HG03103 (cell line): ENCODE data around the gene BRF1.
A peak's percentile ranks its signal among the peaks of the same experiment; 100 is the strongest.

ENCODE experiments used
- ATAC-seq: cut with Tn5 transposase; IDR thresholded peaks from one replicate; pipeline ENCODE4 v1.9.1; 2021; ENCODE audit warnings: low read depth; ENCODE audit not compliant: unreplicated experiment

The BRF1 gene

DNA sequence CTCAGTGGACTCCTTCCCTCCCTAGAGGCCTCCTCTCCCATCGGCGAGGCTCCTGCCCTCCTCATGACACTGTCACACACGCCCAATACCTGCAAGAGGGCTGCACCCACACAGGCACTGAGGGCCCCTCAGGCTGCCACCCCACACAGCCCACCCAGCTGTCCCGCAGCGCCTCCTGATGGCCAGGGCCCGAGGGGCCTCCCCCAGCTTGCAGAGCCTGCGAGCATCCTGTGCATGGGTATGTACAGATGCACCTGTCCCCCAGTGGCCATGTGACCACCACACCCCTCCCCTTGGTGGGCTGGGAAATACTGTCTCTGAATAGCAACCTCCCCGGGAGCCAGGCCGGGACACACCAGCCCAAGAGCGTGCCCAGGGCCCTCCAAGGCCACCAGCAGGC is 100.7 kb downstream of the BRF1 start:
- ATAC-seq = no peak

DNA sequence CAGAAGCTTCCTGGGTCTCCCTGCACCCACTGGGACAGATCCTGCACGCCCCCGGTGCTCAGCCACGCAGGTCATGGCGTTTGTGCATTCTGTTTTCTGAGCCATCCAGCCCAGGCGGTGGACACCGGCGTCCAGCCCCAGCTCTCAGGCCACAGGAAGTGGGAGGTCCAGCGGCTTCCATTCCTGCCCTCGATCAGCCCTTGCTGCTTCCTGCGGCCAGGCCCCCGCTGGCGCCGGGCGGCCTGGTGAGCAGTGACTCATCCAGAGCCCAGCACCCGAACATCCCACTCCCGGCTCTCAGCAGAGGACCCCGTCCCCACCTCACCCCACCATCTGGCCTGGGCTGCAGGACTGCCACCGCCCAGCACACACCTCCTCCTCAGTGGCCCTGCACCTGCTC is 101.7 kb downstream of the BRF1 start:
- ATAC-seq = no peak

DNA sequence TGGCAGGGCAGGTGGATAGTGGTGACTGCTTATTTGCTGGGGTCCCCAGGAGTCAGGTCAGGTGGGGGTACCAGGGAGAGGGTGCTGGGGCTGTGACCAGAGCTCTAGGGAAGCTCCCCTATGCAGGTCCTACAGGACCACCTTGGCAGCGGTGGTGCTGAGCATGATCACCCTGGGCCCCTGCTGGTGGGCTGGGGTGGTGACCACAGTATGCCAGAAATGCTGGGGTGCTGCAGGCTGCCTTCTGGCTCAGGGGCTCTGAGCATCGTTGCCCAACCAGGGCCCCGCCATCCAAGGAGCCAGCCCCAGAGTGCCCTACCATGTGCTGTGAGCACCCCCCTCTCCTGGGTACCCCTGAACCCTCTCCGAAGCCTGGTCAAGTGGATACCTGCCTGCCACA is 102.2 kb downstream of the BRF1 start:
- no peak for ATAC-seq

DNA sequence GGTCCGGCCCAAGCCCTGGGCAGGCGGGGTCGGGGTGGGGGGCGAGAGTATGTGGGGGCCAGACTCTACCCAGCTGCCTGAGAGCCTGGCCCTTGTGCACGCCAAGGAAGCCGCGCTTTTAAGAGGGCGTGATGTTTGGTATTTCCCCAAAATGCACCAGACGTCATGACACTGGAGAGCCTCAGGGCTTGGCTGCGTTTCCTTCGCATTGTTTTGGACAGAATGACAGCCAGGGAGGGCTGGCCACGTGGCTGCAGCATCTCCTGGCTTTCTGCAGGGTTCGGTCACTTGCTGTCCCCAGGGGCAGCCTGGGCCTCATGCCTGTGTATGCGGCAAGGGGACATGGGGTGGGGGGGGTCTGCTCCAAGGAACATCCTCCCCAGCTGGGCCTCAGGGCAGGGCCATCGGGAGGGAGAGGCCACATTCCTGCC is 103.6 kb downstream of the BRF1 start:
- no peak for ATAC-seq

DNA sequence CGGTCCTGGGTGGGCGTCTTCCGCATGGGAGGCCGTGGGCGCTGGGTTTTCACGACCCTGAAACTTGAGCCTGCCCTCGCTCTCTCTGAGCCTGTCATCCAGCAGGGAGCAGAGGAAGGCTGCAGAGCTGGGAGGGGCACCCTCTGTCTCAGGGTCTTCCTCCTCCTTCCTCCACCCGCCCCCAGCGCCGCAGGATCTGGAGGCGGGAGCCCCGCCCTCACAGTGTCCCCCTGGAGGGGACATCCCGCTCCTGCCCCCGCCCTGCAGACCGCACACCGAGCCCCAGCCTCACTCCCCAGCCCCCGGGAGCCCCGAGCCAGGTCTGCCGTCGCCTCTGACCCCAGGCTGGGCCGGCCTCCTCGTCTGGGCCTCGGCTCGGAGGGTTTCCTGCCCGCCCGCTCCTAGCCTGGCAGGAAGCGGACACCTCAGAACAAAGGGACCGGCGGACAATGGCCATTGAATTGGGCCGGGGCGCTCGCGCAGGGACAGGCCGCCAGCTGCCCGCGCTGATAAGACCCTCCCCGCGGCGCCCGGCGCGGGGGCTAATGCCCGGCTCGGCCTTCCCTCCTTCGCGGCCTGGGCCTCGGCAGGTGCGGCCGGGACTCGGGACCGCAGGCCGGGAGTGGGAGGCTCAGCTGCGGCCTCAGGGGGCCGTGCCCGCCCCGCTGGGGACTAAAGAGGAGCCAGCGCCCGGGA is 104.4 kb downstream of the BRF1 start:
- ATAC-seq = no peak

DNA sequence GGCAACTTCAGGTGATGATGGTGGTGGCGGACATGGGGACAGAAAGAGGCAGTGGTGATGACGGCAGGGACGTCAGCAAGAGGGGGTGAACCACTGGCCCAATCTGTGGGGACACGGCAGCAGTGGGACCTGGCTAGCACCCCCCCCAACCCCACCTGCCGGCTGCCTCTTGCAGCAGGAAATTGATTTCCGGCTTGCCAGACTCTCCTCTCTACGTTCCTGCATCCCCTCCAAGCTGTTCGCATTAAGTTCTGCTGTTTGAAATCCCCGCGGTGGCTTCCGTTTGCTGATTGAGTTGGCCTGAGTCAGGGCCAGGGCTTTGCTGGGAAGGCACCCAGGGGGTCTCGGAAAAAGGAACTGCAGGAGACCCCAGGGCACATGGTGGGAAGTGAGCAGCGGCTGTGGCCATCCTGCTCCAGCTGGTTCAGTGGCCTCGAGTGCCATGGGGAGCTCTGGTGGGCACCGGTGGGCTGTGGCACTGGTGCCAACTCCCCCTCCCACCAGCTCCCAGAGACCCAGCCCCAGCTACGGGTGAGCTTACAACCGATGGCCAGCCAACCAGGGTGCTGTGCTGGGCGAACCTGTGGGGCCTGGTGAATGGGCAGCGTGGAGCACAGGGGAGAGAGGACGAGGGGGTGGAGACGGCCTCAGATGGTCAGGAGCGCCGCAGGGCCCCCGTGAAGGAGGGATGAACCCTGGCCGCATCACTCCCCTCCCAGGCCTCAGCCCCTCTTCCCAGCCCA is 105.1 kb downstream of the BRF1 start:
- ATAC-seq = no peak

DNA sequence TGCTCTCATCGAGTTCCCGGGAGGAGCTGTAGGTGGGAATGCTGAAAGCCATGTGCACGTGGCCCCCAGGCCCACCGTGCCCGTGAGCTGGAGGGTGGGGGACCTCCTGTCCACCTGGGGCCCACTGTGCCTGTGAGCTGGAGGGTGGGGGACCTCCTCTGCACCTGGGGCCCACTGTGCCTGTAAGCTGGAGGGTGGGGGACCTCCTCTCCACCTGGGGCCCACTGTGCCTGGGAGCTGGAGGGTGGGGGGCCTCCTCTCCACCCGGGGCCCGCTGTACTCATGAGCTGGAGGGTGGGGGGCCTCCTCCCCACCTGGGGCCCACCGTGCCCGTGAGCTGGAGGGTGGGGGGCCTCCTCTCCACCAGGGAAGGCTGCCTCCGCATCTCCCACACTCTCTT is 105.8 kb downstream of the BRF1 start:
- ATAC-seq = no peak

DNA sequence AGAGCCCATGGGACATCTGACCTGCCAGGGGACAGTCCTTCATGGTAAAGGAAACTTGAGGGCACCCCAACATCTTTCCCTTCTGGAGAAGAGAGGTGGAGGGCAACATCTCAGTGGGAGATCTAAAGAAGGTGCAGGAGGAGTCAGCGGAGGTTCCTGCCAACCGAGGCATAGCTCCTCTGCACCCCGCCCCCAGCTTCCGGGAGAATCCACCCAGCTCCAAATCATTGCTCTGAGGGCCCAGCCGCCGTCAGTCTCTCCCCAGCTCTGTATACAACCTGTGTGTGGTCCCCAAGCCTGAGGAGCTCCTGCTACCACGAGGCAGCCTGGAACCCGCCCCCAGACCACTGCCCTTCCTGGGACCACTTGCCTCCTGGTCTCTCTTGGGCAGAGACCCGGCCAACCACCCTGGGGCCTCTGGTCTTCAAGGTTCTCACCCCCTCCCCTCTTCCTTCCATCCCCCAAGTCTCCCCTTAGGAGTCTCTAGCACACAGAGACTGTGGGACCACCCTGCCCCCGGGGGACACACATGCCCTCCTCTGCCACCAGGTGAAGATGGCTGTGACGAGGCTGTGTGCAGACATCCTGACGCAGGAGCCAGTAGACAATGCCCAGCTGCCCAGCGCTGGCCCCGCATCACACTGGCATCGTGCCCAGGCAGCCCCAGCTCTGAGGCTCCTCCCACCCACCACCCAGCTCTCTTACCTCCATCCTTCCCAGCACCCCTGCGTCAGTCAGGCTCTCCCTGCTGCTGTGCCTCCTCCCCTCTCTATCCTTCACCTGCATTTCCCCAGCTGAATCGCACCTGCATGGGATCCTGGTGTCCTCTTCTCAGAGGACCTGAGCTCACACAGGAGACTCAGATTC is 106.7 kb downstream of the BRF1 start:
- no peak for ATAC-seq

DNA sequence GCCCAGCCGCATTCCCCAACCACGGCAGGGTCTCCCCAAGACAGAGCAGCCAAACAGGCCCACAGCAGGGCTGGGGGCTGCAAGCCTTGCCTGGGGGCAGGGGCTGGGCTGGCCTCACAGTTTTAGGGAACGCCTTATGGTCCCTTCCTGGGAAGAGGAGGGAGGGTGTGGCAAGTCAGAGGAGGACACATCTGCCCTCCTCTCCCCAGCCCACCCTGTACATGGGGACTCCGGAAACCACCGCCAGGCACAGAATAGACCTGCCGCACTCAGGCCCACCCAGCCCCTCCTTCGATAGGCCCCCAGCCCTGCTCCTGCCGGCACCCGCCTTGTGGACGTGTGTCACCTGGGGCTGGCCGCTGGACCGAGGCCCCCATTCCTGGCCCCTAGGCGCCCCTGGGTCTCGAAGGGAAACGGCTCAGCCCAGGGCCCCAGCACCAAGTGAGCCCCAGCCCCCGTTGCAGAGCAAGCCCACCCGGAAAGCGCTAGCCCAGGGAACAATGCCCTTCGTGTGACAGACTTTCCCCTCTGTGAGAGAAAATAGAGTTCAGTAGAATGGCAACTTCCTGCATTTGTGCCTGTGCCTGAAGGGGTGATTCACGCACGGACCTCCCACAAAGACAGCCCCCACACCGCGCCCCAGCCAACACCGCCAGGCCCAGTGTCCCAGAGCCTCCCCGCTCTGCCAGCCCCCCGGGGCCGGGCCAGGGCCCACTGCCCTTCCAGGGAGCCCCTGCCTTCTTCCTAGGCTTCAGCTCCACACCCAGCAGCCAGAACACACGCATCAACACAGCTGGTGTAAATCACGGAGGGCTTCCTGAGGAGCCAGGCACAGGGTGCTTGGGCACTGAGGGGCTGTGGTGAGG is 107.7 kb downstream of the BRF1 start:
- ATAC-seq = no peak

DNA sequence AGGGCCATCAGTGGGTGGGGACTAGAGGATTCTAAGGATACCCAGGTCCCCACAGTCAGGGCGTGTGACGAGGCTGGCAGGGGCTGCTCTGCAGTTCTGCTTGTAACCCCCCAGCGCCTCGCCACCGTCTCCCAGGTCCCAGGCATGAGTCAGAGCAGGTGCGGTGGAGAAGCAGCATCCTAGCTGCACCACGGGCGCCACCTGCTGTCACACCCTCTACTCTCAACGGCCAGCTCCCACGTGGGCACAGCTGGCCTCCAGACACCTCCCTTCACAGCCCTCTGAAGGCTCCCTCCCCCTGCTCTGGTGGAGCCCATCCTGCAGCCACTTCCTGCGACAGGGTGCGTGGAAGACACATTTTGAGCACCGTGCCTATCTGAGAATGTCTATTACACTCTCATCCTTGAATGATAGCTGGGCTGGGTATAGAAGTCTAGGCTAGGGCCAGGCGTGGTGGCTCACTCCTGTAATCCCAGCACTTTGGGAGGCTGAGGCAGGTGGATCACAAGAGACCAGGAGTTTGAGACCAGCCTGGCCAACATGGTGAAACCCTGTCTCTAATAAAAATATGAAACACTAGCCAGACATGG is 112.8 kb downstream of the BRF1 start:
- ATAC-seq = no peak

DNA sequence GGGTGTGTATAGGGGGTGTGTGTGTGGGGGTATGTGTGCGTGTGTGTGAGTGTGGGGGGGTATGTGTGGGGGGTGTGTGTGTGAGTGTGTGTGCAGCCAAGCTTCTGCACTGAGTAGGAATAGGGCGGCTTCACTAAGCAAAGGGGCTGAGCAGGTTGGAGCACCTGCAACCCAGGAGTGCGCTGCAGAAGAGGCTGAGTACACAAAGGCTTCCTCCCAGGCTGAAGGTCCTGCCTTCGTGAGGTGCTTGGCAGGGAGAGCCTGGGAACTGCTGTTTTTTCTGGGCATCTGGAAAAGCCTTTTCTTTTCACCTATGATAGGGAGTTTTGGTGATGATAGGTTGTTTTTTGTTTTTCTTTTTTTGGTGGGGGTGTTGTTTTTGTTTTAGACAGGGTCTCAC is 113.7 kb downstream of the BRF1 start:
- ATAC-seq = no peak

DNA sequence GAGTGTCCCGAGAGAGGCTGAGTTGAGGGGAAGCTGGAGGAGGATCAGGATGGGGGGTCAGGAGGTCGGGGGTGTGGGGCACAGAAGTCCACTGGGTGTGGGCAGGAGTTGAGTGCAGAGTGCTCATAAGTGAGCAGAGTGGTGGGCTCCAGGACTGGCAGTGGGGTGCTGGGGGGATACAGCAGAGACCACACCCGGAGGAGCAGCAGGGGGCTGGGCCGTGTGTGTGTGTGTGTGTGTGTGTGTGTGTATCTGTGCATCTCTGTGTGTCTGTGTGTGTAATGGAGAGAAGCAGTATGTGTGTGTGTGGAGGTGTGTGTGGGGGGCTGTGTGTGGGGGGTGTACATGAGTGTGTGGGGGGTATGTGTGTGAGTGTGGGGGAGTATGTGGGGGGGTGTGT is 114.8 kb downstream of the BRF1 start:
- ATAC-seq = no peak

DNA sequence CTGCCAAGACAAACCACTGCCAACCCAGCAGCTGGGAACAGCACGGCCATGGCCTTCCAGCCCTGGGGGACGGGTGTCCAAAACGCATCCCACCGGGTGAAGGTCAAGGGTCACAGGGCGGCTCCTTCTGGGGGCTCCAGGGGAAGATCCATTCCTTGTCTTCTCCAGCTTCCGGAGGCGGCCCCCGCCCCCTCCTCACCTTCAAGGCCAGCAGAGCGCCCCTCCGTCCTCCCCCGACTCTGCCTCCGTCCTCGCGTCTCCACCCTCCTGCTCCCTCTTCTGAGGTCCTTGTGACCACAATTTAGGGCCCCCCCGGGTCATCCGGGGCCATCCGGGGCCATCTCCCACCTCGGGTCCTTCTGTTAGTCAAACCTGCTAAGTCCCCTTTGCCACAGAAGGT is 115.8 kb downstream of the BRF1 start:
- no peak for ATAC-seq

DNA sequence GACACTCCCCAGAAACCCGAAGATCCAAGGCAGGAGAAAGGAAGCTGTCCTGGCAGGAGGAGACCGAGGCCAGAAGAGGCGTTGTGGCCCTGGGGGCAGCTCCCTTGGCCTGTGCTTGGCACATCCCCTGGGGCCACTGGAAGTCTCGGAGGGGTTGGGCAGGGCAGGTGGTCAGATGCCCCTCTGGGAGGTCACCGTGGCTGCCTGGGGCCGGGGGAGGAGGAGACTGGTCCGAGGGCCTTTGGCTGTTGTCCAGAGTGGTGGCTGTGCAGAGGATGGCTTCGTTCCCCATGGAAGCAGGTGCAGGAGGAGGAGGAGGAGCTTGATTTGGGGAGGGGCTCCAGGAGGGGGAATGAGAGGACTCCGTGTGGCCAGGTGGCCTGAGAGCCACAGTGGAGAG is 116.3 kb downstream of the BRF1 start:
- ATAC-seq = no peak

DNA sequence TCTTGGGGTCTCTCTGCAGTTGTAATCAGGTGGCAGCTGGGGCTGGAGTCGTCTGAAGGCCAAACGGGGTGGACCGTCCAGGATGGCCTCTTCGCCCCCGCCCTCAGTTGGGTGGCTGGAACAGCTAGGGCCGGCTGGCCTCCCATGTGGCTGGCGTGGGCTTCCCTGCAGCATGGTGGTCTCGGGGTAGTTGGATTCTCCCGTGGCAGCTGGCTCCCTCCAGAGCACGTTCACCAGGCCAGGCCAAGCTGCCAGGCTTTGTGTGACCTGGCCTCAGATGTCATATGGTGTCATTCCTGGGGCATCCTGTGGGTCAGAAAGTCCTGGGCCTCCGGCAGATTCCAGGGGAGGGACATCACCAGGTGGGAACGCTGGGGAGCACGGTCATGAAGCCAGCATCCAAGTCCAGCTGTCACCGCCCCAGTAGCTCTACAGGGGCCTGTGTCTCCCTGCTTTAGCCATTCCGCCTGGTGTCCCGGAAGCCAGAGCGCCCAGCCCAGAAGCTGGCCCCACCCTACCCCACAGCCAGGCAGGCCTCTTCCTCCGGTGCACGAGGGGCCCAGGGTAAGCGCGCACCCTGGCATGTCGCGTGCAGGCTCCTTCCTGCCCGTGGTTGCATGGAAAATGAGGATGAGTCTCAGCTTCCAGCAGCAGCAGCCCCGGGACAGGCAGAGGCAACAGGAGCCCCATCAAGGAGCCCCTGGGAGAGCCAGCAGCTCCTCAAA is 118.3 kb downstream of the BRF1 start:
- no peak for ATAC-seq

DNA sequence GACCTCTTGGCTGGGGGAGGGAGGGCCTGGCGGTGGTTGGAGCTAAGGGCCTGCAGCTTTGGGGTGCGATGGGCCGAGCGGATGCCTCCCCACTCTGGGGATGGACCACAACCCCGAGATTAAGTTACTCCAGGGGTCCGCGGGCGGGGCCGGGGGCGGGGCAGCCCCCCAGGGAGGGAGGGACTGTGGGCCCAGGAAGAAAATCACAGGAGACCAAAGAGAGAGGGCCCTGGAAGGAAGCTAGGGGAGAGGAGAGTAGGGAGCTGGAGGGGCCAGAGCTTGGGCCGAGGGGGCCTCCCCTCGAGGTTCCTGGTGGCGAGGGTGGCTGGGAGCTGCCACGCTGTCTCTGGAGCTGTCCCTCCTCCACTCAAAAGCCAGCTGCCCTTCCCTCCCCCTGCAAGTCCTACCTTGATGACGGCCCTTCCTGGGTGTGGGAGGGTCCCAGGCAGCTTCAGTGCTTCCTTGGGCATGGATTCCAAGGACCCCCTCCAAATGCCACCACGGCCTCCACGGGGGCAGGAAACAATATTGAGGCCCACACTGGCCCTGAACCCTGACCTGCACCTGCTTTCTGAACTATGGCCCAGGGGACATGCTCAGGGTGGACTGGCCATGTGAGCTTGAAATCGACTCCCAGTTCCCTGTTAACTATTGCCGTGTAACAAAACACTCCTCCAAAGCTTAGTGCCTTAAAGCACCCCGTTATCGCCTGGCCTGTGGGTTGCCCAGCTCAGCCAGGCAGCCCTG is 119.1 kb downstream of the BRF1 start:
- ATAC-seq = peak; percentile 10

DNA sequence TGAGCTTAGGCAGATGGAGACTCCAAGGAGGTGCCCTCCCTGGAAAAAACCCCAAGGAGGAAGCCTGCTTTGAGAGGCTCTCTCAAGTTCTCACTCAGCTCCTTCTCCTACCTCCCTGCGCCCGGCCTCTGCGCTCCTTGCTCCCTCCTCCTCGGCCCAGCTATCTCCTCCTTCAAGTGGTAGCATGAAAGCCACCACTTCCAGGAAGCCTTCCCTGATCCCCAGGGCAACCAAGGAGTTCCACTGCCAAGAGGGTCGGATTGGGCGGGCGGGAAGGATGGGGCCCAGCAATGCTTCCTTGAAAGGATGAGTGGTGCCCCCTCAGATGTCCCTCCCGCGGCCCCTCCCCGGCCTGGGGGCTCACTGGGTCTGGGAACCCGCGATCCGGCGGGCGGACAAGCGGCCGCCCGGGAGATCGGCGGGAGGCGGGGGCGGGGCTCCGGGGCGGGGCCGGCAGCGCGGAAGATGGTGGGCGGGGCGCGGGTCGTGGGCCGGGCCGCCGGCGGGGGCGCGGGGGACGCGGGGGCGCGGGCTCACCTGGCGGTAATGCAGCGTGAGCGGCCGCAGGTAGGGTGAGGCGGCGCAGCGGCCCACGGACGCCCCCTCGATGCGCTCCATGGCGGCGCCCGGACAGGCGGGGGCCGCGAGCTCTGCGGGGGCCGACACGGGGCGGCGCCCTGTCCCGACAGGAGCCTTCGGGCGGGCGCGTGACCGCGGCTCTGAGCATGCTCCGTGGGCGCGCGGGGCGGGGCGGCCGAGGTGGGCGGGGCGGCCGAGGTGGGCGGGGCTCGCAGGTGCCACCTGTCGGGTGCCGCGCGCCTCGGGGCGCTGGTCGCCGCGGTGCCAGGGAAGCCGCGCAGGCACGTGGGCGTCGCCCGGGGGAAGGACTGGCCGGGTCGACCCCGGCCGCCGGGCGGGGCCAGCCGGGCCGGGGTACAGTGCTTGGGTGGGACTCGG is 119.9 kb downstream of the BRF1 start, which contains the start of gene NUDT14:
Gene NUDT14, minus strand, starts transcription at position 721 of the 957 bp plus-strand sequence. Its CDS starts 103 bp downstream, at position 618.
- peak; percentile 68 for ATAC-seq
